Right atrium auricular region (tissue), 2 donors: ENCODE results near the gene MLYCD. TPM values are rescaled to one million over a fixed set of nuclear protein-coding genes. Genes with fewer than 3 reads are reported as not detected.

Experiments used
- DNase-seq: peaks from one replicate; pipeline ENCODE4 v3.0.0-alpha.2; 2019; ENCODE audit warnings: low spot score
- H3K27ac ChIP-seq, 2 donors: fragments of 200-600 bp; sonication (generic); 1 replicate in 1 of 2; 2 replicates in 1 of 2; pipeline ENCODE4 v1.5.1; 2016 to 2019
- H3K27me3 ChIP-seq, 2 donors: fragments of 200-600 bp; sonication (generic); one replicate each; pipeline versions ENCODE4 v1.5.1 to v1.6.0; 2017 to 2019
- H3K36me3 ChIP-seq: fragments of 200-600 bp; sonication (generic); one replicate; pipeline ENCODE4 v1.5.1; 2016
- H3K4me1 ChIP-seq, 2 donors: fragments of 200-600 bp; sonication (generic); one replicate each; pipeline versions ENCODE4 v1.5.1 to v1.6.0; 2017 to 2019
- H3K4me3 ChIP-seq, 2 donors: fragments of 200-600 bp; sonication (generic); 1 replicate in 1 of 2; 2 replicates in 1 of 2; pipeline ENCODE4 v1.5.1; 2017 to 2019; ENCODE audit warnings: mild to moderate bottlenecking in 1 of 2, moderate library complexity in 1 of 2
- H3K9me3 ChIP-seq, 2 donors: fragments of 200-600 bp; sonication (generic); one replicate each; pipeline ENCODE4 v1.5.1; 2019
- total RNA-seq, 2 donors: library from RNA; depleted of rRNA; stranded (reverse); fragments of >200 nt; gene quantifications; one replicate each; pipeline ENCODE4 v1.1.0, GENCODE V29; 2016
- TF ChIP-seq, protein P1 (sequence below), 2 donors: fragments of 200-600 bp; sonication (generic); IDR thresholded peaks; one replicate each; pipeline ENCODE4 v1.5.1; 2019; ENCODE audit warnings: antibody characterized with exemption in 2 of 2

Gene MLYCD
- total RNA-seq, 2 donors from 2014 or later = 22.0 to 37.0 TPM

DNA sequence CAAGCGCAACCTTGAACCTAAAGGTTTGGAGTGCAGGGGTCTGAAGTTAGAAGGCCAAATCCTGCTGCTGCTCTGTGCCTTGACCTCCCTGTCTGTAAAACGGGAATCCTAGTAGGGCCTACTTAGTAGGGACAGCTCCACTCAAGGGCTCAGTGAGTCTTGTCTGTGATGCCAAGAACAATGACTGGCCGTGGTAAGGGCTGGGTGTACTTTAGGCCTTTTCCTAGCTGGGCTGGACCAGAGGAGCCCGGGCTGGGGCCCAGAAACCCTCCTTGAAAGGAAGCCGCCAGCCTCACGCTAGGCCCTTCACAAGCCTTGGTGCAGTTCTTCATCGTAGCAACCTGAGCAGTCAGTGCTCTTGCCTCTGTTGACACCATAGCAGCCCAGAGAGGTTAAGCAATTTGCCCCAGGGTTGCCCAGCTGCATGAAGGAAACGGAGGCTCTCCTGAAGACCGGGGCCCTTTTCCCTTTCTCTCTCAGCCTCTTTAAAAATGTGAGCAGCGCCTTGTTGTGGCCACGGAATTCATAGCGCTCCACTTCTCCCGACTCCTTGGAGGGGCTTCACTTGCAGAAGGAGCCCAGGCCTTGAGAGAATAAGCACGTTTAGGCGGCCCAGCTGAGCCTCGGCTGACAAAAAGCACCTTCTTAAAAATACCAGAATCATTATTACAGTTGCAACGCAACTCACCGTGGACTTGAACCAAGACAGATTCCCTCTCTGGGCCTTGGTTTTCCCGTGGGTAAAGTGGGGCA lies 73.5 kb downstream of the MLYCD start:
- Histone ChIP-seq H3K9me3 (no peaks in the 10 kb centered on the region), H3K27ac (no peak overlapping the region), H3K27me3 (no peaks in the 10 kb centered on the region), H3K4me3 (no peak overlapping the region), H3K4me1 (no peaks in the 10 kb centered on the region), H3K36me3 (no peaks in the 10 kb centered on the region)
- TF ChIP-seq, protein P1, sequence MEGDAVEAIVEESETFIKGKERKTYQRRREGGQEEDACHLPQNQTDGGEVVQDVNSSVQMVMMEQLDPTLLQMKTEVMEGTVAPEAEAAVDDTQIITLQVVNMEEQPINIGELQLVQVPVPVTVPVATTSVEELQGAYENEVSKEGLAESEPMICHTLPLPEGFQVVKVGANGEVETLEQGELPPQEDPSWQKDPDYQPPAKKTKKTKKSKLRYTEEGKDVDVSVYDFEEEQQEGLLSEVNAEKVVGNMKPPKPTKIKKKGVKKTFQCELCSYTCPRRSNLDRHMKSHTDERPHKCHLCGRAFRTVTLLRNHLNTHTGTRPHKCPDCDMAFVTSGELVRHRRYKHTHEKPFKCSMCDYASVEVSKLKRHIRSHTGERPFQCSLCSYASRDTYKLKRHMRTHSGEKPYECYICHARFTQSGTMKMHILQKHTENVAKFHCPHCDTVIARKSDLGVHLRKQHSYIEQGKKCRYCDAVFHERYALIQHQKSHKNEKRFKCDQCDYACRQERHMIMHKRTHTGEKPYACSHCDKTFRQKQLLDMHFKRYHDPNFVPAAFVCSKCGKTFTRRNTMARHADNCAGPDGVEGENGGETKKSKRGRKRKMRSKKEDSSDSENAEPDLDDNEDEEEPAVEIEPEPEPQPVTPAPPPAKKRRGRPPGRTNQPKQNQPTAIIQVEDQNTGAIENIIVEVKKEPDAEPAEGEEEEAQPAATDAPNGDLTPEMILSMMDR (IDR thresholded peaks at IDR 0.05) = no peak
- no peak for DNase-seq

DNA sequence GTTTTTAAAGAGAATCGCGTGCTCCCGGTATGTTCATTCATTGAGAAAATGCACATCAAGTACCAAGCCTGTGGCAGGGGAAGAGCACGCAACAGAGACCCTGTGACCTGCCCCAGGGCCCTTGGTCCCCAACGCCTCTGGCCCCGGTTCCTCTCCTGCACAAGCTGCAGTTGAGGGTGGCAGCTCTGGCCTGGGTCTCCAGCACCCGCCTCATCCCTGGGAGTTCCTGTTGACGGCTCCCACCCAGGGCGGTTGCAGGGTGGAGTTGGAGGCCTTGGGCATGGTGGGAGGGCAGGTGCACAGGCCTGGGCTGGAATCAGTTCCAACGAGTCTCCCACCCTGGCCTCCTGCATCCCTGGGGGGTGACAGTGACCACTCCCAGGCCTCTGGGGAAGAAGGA lies 74.2 kb downstream of the MLYCD start:
- no peak for DNase-seq
- peaks cover 0 to 3% of the 10 kb centered on the region in 2 donors for H3K9me3 ChIP-seq
- no peaks in the 10 kb centered on the region for H3K27me3 ChIP-seq

DNA sequence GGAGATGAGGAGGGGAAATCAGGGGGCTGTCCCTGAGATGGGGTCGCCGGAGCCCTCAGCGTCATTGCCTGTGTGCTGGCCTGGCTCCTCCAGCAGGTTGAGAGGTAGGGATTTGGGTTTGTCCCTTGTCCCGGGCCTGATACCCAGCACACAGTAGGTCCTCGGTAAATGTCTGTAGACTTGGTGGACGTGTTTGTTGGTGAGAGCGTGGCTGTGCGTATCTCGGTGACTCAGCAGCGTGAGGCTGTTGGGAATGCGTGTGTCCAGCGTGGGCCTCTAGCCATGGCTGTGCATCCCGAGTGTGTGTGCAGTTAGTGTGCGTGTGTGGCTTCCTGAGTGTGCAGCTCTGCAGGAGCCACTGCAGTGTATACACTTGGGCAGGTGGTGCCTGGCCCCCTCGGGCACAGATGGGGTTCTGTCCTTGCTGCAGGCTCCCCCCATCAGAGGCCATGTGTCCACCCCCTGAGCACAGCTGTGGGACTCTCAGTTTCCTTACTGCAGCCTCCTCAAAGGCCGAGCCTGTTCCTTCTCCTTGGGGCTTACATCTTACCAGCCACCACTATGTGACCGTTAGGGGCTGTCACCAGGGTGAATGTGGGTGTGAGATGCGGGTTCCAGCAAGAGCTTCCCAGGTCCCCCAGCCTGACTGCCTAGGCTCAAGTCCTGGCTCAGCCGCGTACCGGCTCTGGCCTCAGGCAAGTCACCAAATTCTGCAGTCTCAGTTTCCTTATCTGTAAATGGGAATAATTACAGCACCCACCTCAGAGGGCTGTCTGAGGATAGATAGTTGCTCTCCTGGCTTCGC lies 74.9 kb downstream of the MLYCD start:
- DNase-seq = no peak
- TF ChIP-seq, protein P1 (IDR thresholded peaks at IDR 0.05) = no peak

More for the DNA sequence above, 74.2 kb downstream of the MLYCD start:
- Histone ChIP-seq H3K36me3 (no peaks in the 10 kb centered on the region), H3K4me1 (no peaks in the 10 kb centered on the region), H3K4me3 (no peak overlapping the region), H3K27ac (no peak overlapping the region)
- TF ChIP-seq, protein P1 (IDR thresholded peaks at IDR 0.05) = no peak

DNA sequence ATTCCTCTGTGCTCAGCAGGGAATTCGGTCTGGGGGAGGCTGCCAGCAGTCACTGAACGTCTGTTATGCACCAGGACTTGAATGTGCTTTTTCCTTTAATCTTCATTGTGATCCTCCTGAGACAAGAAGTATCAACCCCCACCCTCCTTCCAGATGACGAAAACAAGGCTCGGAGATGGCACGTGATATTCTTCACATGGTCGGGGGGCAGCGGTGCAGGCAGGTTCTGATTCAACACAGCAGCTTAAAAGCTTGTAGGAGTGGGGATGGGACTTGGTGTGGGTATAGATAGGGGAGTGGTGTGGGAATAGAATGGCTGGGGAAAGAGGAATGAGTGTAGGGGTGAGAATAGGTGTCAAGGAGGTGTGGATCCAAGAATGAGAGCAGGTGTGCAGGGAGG lies 75.6 kb downstream of the MLYCD start:
- Histone ChIP-seq H3K4me1 (no peaks in the 10 kb centered on the region), H3K4me3 (no peak overlapping the region), H3K9me3 (peaks cover 0 to 9% of the 10 kb centered on the region in 2 donors), H3K27me3 (no peaks in the 10 kb centered on the region), H3K36me3 (no peaks in the 10 kb centered on the region), H3K27ac (no peak overlapping the region)
- TF ChIP-seq, protein P1 (IDR thresholded peaks at IDR 0.05) = no peak
- no peak for DNase-seq

More for the DNA sequence above, 74.9 kb downstream of the MLYCD start:
- H3K4me3 ChIP-seq = no peak overlapping the region
- H3K27ac ChIP-seq = no peak overlapping the region
- no peaks in the 10 kb centered on the region for H3K27me3 ChIP-seq
- no peaks in the 10 kb centered on the region for H3K4me1 ChIP-seq
- no peaks in the 10 kb centered on the region for H3K36me3 ChIP-seq
- peaks cover 0 to 9% of the 10 kb centered on the region in 2 donors for H3K9me3 ChIP-seq

- H3K27me3 ChIP-seq = no peaks in the 10 kb centered on the region
- no peaks in the 10 kb centered on the region for H3K36me3 ChIP-seq
- TF ChIP-seq, protein P1 (IDR thresholded peaks at IDR 0.05) = no peak
- peaks cover 0 to 9% of the 10 kb centered on the region in 2 donors for H3K9me3 ChIP-seq
- H3K4me3 ChIP-seq = no peak overlapping the region
- no peaks in the 10 kb centered on the region for H3K4me1 ChIP-seq
- H3K27ac ChIP-seq = no peak overlapping the region
- DNase-seq = no peak
Observed at GRCh38 chr16:83975590-83976260, 76.8 kb downstream of the MLYCD start.

Other genes starting within 250 kb of the MLYCD start
- gene HSBP1, start 91.1 kb upstream of the MLYCD start, total RNA-seq = 10 to 100 TPM; 10.7 to 30.5 TPM
- gene OSGIN1, start 54.1 kb downstream of the MLYCD start, total RNA-seq = 1 to 10 TPM; 6.0 to 6.5 TPM
- gene NECAB2, start 69.1 kb downstream of the MLYCD start, total RNA-seq = under 1 TPM in 1 of 2 donors, not detected in 1; 0.71 TPM
- not detected for gene SLC38A8, start 143.7 kb downstream of the MLYCD start, total RNA-seq
- gene MBTPS1, start 217.8 kb downstream of the MLYCD start, total RNA-seq = 10 to 100 TPM; 75.3 to 77.5 TPM
- gene HSDL1, start 246.1 kb downstream of the MLYCD start, total RNA-seq = 10 to 100 TPM; 14.6 to 15.4 TPM
- 1 to 10 TPM in 1 of 2 donors, not detected in 1; 1.8 TPM for gene DNAAF1, start 246.2 kb downstream of the MLYCD start, total RNA-seq